GM18861 (cell line): Measurements from ENCODE around the gene LPIN1.
"Not testable (repeated sequence)": the region's sequence is repeated elsewhere in the genome, so short reads cannot be mapped to it uniquely, and the experiment has no call there.

Experiments
- ATAC-seq: cut with Tn5 transposase; IDR thresholded peaks from one replicate; pipeline ENCODE4 v1.9.1; 2021; ENCODE audit not compliant: unreplicated experiment

LPIN1 gene

GRCh38 chr2:11809586-11810236 is 63.3 kb downstream of the LPIN1 start:
- ATAC-seq, result no peak

- ATAC-seq, result no peak
Observed at GRCh38 chr2:11810237-11810977, 64.0 kb downstream of the LPIN1 start.

DNA sequence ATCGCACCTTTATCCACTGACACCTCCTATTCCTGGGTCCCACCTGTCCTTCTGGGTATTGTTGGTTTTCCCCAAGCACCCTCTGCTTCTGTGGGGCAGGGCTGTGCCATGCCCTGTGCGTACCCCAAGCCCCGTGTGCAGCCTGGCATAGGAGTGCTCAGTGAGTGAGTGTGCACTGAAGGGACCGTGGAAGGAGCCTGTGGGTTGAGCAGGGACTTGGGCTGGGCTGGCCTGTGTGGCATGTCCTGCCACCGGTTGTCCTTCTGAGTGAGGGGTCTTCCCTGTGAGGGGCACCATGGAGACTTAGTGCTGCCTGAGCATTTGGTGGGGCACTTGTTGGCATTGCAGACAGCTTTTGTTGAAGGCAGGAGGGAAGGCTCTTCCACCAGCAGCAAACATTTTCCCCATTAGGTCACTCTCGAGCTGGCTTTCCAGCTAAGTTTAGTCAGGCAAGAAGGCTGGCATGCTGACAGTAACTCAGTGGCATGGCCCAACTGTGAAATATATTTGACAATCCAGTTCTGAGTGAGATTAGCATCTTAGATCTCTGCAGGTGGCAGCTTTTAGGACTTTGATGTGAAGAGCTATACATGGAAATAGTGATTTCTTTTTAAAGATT is 64.7 kb downstream of the LPIN1 start:
- ATAC-seq, result no peak

GRCh38 chr2:11812466-11813248 is 66.2 kb downstream of the LPIN1 start:
- ATAC-seq, result no peak

GRCh38 chr2:11813345-11813744 is 66.9 kb downstream of the LPIN1 start:
- ATAC-seq, result not testable (repeated sequence)

DNA sequence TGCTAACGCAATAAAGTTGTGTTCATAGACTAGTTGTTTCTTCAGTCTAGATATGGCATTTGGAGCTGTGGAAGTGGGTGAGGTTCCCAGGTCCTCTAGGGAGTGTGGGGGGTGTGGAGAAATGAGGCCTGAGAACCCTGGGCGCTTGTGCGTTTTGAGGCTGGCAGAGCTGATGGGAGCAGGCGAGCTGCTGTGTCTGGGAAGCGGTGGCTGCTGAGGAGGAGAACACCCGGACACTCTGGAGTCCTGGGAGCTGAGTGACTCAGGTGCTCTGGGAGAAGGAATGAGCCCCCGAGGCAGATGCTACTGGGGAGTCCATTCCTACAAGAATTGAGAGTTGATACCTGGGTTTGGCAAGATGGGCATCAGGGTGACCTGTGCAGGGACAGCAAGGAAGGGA is 67.5 kb downstream of the LPIN1 start:
- no peak for ATAC-seq

DNA sequence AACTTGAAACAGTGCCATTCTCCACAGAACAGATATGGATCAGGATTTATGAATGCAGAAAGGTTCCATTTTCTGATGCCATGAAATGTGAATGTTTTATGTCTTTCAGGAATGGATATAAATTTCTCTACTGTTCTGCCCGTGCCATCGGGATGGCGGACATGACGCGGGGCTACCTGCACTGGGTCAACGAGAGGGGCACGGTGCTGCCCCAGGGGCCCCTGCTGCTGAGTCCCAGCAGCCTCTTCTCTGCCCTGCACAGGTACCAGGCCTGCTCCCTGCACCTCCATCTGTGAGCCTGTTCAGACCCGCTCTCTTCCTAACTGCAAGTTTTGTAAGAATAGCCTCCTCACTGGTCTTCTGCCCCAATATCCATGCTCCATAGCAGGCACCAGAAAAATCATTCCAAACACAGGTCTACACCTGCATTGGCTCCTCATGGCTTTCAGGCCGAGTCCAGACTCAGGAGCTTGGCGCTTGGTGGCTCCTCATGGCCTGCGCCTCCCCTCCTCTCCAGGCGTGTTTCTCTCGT is 68.6 kb downstream of the LPIN1 start:
- ATAC-seq, result no peak

GRCh38 chr2:11816935-11817334 is 70.5 kb downstream of the LPIN1 start:
- not testable (repeated sequence) for ATAC-seq

DNA sequence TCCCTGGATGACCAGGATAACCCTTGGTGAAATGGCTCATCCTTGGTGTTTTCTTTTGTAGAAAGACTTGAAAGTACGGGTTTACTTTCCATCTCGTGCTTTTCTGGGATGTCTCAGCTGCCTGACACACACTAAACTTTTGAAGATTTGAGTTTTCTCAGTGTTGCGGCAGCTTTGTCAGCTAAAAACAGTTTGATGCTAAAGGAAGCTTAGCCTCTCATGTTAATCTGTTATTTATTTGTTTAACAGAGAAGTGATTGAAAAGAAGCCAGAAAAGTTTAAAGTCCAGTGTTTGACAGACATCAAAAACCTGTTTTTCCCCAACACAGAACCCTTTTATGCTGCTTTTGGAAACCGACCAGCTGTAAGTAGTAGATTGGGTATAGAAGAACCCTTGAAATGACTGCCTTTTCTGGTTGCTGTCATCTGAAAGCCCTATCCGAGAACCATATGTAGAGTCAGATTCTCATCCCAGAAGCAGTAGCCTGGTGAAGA is 72.8 kb downstream of the LPIN1 start:
- ATAC-seq, result no peak

DNA sequence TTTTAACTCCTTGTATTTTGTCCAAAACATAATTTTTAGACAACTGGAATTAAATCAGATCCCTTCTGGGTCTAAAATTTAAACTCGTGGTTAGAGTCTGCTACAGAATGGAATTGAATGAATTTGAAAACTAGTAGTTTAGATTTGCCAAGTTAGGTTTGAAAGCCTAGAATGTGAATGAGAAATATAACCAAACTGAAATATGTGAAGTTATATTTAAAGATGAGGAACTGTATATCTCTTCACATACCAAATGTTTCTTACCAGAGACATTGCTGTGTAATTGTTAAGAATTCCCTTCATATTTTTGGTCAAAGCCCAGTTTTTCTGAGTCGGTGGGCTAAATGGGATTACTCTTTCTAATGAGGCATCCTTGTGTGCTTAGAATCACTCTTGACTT is 74.2 kb downstream of the LPIN1 start:
- ATAC-seq, result no peak

- no peak for ATAC-seq
Observed at GRCh38 chr2:11821705-11822104, 75.3 kb downstream of the LPIN1 start.

DNA sequence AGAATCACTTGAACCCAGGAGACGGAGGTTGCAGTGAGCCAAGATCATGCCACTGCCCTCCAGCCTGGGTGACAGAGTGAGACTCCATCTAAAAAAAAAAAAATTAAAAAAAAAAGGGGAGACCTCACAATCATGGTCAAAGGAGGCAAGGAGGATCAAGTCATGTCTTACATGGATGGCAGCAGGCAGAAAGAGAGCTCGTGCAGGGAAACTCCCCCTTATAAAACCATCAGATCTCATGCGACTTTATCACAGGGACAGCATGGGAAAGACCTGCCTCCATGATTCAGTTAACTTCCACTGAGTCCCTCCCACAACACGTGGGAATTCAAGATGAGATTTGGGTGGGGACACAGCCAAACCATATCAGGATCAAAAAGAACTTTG is 75.9 kb downstream of the LPIN1 start:
- not testable (repeated sequence) for ATAC-seq

DNA sequence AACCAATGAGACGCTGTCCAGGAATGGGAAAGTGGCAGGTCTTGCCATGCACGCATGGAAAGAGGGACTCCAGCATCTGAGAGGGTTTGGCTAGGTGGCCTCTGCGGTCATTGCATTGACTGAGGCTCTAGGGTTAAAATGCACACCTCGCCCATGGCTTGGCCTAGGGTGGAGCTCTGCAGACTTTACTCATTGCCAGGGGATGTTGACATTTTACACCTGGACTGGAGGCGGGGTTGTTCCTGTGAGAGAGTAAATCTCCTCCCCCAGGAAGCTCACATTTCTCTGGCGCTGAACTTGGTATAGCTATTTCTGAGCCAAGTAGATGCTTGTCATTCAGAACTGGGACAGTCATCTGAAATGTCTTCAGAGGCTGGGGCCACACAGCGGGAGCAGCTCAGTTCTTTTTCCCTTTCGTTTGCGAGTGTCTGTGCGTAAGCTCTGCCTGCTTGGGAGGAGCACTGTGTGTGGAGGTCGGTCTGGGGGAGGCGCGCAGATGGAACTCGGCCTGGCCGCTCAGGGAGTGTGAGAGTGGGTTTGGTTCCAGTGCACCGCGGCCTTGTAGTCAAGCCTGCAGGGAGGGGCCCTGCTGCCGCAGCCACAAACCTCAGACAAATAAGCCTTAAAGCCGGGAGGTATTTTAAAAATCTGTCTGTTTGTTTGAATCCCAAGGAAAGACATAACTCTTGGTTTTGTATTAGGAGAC is 76.5 kb downstream of the LPIN1 start:
- ATAC-seq, result no peak

- ATAC-seq, result no peak
Observed at GRCh38 chr2:11824901-11825828, 78.7 kb downstream of the LPIN1 start.

GRCh38 chr2:11827547-11827946 is 81.1 kb downstream of the LPIN1 start:
- no peak for ATAC-seq

GRCh38 chr2:11828933-11829323 is 82.5 kb downstream of the LPIN1 start:
- ATAC-seq, result no peak

DNA sequence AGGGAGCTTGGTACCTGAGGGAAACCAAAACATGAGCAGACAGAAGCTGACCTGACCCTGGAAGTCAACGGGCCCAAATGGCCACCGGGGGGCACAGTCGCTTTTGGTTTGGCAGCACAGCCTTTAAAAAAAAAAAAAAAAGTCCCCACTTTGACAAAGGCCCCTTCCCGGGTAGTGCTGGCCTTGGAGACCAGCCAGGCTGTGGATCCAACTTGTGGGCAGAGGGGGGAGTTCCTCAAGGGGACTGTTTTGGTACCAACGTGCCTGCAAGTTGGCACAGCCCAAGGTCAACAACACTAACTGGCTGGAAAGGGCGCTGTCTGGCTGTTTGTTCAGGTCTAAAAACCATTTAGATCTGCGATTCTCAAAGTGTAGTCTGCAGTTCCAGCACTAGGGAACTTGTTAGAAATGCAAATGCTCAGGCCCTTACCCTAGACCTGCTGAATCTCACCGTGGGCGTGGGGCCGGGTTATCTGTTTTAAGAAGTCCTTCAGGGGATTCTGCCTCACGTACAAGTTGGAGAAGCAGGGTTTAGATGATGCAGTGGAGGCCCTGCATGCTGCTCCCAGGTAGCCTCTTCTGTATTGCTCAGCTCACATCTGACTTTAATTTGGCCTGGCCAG is 83.0 kb downstream of the LPIN1 start:
- peak; percentile 27 for ATAC-seq

DNA sequence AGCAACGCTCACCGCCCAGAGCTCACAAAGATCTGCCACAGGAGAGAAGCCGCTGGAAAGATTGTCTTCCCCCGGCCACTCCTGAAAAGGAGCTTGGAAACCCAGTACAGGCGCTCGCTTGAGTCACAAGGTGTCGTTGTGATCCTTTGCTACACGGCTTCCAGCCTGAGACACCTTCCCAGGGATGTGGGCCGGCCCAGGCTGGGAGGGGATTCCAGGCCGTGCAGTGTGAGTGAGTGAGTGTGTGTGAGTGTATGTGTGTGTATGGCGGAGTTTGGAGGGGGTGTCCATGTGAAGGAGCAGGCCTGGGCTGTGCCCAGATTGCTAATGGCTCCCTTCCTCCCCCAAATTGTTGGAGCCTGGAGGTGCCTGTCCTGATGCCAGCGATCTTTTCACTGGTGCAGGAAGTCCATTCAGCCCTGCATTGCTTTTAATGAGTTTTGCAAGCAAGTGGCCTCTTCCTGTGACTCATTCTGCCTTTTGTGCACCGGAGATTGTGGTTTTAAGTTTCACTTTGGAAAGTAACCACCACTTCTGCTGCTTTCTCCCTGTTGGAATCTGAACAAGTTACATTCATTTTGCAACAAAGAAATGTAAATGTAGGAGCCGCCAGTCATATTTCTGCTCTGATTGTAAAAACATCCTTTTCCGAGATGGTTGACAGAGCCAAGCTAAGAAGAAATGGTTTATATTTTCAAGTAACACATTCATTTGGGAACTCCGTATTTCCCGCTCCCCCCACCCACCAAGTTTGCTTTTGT is 83.7 kb downstream of the LPIN1 start:
- ATAC-seq, result peak; percentile 72
